Hepatocyte (in vitro differentiated cells): ENCODE measurements around the gene SHH.

ENCODE experiments used
- EZH2 ChIP-seq: fragments of 200-600 bp; sonication (generic); IDR thresholded peaks from 2 replicates; pipeline ENCODE4 v1.6.1; 2016; ENCODE audit warnings: antibody characterized with exemption, mild to moderate bottlenecking, borderline replicate concordance
- TF ChIP-seq, protein P1 (sequence below): fragments of 200-600 bp; sonication (generic); IDR thresholded peaks from 2 replicates; pipeline ENCODE4 v1.5.1; 2016; ENCODE audit warnings: antibody characterized with exemption, mild to moderate bottlenecking; ENCODE audit not compliant: poor library complexity

- no peak for TF ChIP-seq EZH2
- TF ChIP-seq, protein P1, sequence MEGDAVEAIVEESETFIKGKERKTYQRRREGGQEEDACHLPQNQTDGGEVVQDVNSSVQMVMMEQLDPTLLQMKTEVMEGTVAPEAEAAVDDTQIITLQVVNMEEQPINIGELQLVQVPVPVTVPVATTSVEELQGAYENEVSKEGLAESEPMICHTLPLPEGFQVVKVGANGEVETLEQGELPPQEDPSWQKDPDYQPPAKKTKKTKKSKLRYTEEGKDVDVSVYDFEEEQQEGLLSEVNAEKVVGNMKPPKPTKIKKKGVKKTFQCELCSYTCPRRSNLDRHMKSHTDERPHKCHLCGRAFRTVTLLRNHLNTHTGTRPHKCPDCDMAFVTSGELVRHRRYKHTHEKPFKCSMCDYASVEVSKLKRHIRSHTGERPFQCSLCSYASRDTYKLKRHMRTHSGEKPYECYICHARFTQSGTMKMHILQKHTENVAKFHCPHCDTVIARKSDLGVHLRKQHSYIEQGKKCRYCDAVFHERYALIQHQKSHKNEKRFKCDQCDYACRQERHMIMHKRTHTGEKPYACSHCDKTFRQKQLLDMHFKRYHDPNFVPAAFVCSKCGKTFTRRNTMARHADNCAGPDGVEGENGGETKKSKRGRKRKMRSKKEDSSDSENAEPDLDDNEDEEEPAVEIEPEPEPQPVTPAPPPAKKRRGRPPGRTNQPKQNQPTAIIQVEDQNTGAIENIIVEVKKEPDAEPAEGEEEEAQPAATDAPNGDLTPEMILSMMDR, result peak; percentile 29
Measured at GRCh38 chr7:155844019-155844453, 31.8 kb upstream of the SHH start.
